MCF 10A (cell line): Measurements from ENCODE around the gene CFAP65. TPM values are rescaled to one million over a fixed set of nuclear protein-coding genes. Genes with fewer than 3 reads are reported as not detected.

Experiments
- BruUV-seq: library from RNA; stranded (reverse); fragments of 400-500 nt; replicated peaks from 2 replicates; lab custom pipeline; 2021; lab: Mats Ljungman, UMichigan
- CTCF ChIA-PET: fragments of 300-600 bp; sonication (Branson Sonifier 250); formaldehyde crosslinking; extraction: SDS; loops from one replicate; lab custom pipeline; 2021; ENCODE audit warnings: antibody characterized with exemption, inconsistent platforms; lab: Yijun Ruan, JAX
- POLR2A ChIA-PET: fragments of 300-600, 350-650 bp; sonication (Branson Sonifier 250); formaldehyde crosslinking; extraction: SDS; loops from one replicate; lab custom pipeline; 2020; ENCODE audit warnings: antibody characterized with exemption, inconsistent platforms; lab: Yijun Ruan, JAX
- DNase-seq: peaks from one replicate; pipeline ENCODE4 v3.0.0-alpha.2; 2018; ENCODE audit not compliant: unreplicated experiment
- H3K27ac Mint-ChIP-seq: one replicate; pipeline ENCODE4 v1.8.0; 2022; ENCODE audit warnings: mild to moderate bottlenecking, low read depth, mixed read lengths; ENCODE audit not compliant: unreplicated experiment
- H3K27me3 Mint-ChIP-seq: one replicate; pipeline ENCODE4 v1.8.0; 2022; ENCODE audit warnings: mixed read lengths; ENCODE audit not compliant: insufficient read depth, unreplicated experiment
- H3K36me3 Mint-ChIP-seq: one replicate; pipeline ENCODE4 v1.8.0; 2022; ENCODE audit warnings: mild to moderate bottlenecking, moderate library complexity, mixed read lengths; ENCODE audit not compliant: insufficient read depth, unreplicated experiment
- H3K4me1 Mint-ChIP-seq: one replicate; pipeline ENCODE4 v1.8.0; 2022; ENCODE audit warnings: mixed read lengths; ENCODE audit not compliant: insufficient read depth, unreplicated experiment
- H3K4me3 Mint-ChIP-seq: one replicate; pipeline ENCODE4 v1.8.0; 2022; ENCODE audit warnings: mild to moderate bottlenecking, moderate library complexity, mixed read lengths; ENCODE audit not compliant: unreplicated experiment
- H3K9me3 Mint-ChIP-seq: one replicate; pipeline ENCODE4 v1.8.0; 2022; ENCODE audit warnings: mixed read lengths; ENCODE audit not compliant: unreplicated experiment
- CTCF ChIP-seq: fragments of 200-600 bp; IDR thresholded peaks from one replicate; pipeline ENCODE4 v1.8.0; 2022; ENCODE audit warnings: antibody characterized with exemption, mild to moderate bottlenecking; ENCODE audit not compliant: unreplicated experiment
- intact Hi-C: fragments of 100-400 bp; cut with micrococcal nuclease; formaldehyde crosslinking; loops from 2 replicates; pipeline ENCODE4 v1.14.1; 2022
- total RNA-seq: library from RNA; stranded (reverse); gene quantifications from 2 replicates; pipeline ENCODE4 v1.2.3, GENCODE V29; 2022

The CFAP65 gene
- total RNA-seq, 1 experiment from 2014 or later, result not detected

- peaks cover 27% of the 10 kb centered on the region for H3K27me3 Mint-ChIP-seq
- DNase-seq, result no peak
- H3K4me1 Mint-ChIP-seq, result no peaks in the 10 kb centered on the region
- ChIA-PET POLR2A (no interaction called here), CTCF (interaction anchor here (0.6 to 4.2 kb wide), 22 partner anchors 9 to 520 kb away, joined by 3 to 27 read pairs (median 4); no protein-coding TSS in a partner anchor)
- BruUV-seq, result no TSS peak
- no peak overlapping the region for H3K27ac Mint-ChIP-seq
- intact Hi-C loops, result no loop called here
- no peak overlapping the region for H3K4me3 Mint-ChIP-seq
- no peaks in the 10 kb centered on the region for H3K36me3 Mint-ChIP-seq
- no peak for TF ChIP-seq CTCF
- H3K9me3 Mint-ChIP-seq, result no peaks in the 10 kb centered on the region
These were observed 30.4 kb downstream of the CFAP65 start for GRCh38 chr2:219010873-219011272.

- H3K4me3 Mint-ChIP-seq, result no peak overlapping the region
- peaks cover 29% of the 10 kb centered on the region for H3K27me3 Mint-ChIP-seq
- H3K4me1 Mint-ChIP-seq, result no peaks in the 10 kb centered on the region
- no peaks in the 10 kb centered on the region for H3K36me3 Mint-ChIP-seq
- peak; percentile 51 for DNase-seq
- intact Hi-C loops, result no loop called here
- H3K9me3 Mint-ChIP-seq, result no peaks in the 10 kb centered on the region
- no TSS peak for BruUV-seq
- no peak overlapping the region for H3K27ac Mint-ChIP-seq
- POLR2A ChIA-PET, result interaction anchor here (0.6 kb wide), 1 partner anchor 109 kb away, joined by 3 read pairs; no protein-coding TSS in a partner anchor
- CTCF ChIA-PET, result interaction anchor here (0.6 to 4.2 kb wide), 28 partner anchors 8 to 521 kb away, joined by 3 to 27 read pairs (median 4); no protein-coding TSS in a partner anchor
- TF ChIP-seq CTCF, result peak; percentile 50
These were observed 31.1 kb downstream of the CFAP65 start for GRCh38 chr2:219010162-219010756.

- Mint-ChIP-seq H3K4me1 (no peaks in the 10 kb centered on the region), H3K9me3 (no peaks in the 10 kb centered on the region), H3K36me3 (peaks cover 6% of the 10 kb centered on the region), H3K27me3 (peaks cover 29% of the 10 kb centered on the region), H3K4me3 (no peak overlapping the region), H3K27ac (no peak overlapping the region)
- DNase-seq, result no peak
- BruUV-seq, result no TSS peak
- intact Hi-C loops, result no loop called here
- ChIA-PET POLR2A (no interaction called here), CTCF (interaction anchor here (0.5 to 4.2 kb wide), 17 partner anchors 9 to 1845 kb away, joined by 3 to 27 read pairs (median 5); no protein-coding TSS in a partner anchor)
- no peak for TF ChIP-seq CTCF
These were observed 32.0 kb downstream of the CFAP65 start for GRCh38 chr2:219009294-219009693.

- DNase-seq, result no peak
- Mint-ChIP-seq H3K4me1 (peaks cover 6% of the 10 kb centered on the region), H3K36me3 (peaks cover 6% of the 10 kb centered on the region), H3K4me3 (no peak overlapping the region), H3K9me3 (no peaks in the 10 kb centered on the region), H3K27ac (no peak overlapping the region), H3K27me3 (peaks cover 36% of the 10 kb centered on the region)
- no peak for TF ChIP-seq CTCF
- intact Hi-C loops, result no loop called here
- no TSS peak for BruUV-seq
- CTCF ChIA-PET, result interaction anchor here (0.7 to 3.2 kb wide), 6 partner anchors 9 to 70 kb away, joined by 3 to 18 read pairs (median 3); no protein-coding TSS in a partner anchor
- POLR2A ChIA-PET, result no interaction called here
These were observed 37.3 kb downstream of the CFAP65 start for GRCh38 chr2:219003979-219004378.
